Measurements from ENCODE around the gene CS. TPM values are rescaled to one million over a fixed set of nuclear protein-coding genes. Genes with fewer than 3 reads are reported as not detected.
"Not testable (repeated sequence)": the region's sequence is repeated elsewhere in the genome, so short reads cannot be mapped to it uniquely, and the experiment has no call there.

The CS gene
- total and polyA plus RNA-seq, 4 donors: 43.1 to 204 (median 94.3) TPM

DNA sequence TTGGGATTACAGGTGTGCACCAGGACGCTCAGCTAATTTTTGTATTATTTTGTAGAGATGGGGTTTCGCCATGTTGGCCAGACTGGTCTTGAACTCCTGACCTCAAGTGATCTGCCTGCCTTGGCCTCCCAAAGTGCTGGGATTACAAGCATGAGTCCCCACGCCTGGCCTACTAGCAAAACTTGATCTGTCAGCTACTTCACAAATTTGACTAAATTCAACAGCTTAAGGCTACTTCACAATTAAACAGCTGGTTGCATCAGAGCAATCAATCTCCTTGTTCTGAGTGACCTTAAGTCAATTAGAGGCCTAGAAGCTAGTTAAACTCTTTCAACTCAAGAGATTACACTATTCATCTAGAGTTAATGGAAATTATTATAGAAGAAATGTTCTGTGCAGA lies 21.2 kb downstream of the CS start:
- 87 to 92% methylated on average over 3 of the region's 3 CpGs for WGBS, 2 donors
- no peaks in the 10 kb centered on the region for H3K27me3 ChIP-seq (ENCODE audit: control insufficient read depth in 3 of 3, insufficient read depth in 3 of 3, low read length in 2 of 3)
- no peak overlapping the region for H3K4me3 ChIP-seq
- no peaks in the 10 kb centered on the region for H3K9me3 ChIP-seq (ENCODE audit: control insufficient read depth in 4 of 4, insufficient read depth in 3 of 4, low read length in 3 of 4)
- TF ChIP-seq, protein P1, sequence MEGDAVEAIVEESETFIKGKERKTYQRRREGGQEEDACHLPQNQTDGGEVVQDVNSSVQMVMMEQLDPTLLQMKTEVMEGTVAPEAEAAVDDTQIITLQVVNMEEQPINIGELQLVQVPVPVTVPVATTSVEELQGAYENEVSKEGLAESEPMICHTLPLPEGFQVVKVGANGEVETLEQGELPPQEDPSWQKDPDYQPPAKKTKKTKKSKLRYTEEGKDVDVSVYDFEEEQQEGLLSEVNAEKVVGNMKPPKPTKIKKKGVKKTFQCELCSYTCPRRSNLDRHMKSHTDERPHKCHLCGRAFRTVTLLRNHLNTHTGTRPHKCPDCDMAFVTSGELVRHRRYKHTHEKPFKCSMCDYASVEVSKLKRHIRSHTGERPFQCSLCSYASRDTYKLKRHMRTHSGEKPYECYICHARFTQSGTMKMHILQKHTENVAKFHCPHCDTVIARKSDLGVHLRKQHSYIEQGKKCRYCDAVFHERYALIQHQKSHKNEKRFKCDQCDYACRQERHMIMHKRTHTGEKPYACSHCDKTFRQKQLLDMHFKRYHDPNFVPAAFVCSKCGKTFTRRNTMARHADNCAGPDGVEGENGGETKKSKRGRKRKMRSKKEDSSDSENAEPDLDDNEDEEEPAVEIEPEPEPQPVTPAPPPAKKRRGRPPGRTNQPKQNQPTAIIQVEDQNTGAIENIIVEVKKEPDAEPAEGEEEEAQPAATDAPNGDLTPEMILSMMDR (IDR thresholded peaks at IDR 0.05; ENCODE audit: control extremely low read depth, extremely low read depth): no peak
- peaks cover 41 to 47% (median 45%) of the 10 kb centered on the region in 4 donors for H3K36me3 ChIP-seq (ENCODE audit: control insufficient read depth in 4 of 4, insufficient read depth in 4 of 4, low read length in 4 of 4)
- no peaks in the 10 kb centered on the region for H3K4me1 ChIP-seq (ENCODE audit: control insufficient read depth in 5 of 5, insufficient read depth in 5 of 5, low read length in 5 of 5)
- H3K9ac ChIP-seq (ENCODE audit: insufficient read depth in 1 of 2, low read length in 2 of 2): no peak overlapping the region
- ATAC-seq (ENCODE audit: insufficient read depth, low FRiP score) (no peak), DNase-seq (no peak)
- H3K27ac ChIP-seq (ENCODE audit: low read depth in 1 of 2, low read length in 1 of 2): no peak overlapping the region

DNA sequence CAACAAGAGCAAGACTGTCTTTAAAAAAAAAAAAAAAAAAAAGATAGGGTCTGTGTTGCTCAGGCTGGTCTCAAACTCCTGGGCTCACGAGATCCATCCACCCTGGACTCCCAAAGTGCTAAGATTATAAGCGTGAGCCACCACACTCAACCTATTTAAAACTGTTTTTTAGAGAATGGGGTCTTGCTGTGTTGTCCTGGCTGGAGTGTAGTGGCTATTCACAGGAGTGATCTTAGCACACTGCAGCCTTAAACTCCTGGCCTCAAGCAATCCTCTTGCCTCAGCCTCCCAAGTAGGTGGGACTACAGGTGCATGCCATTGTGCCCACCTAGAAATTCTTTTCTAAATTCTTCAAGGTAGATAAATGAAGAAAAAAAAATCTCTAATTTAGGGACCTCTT lies 25.8 kb downstream of the CS start:
- H3K4me1 ChIP-seq (ENCODE audit: control insufficient read depth in 5 of 5, insufficient read depth in 5 of 5, low read length in 5 of 5): peaks cover 0 to 3% (median 0%) of the 10 kb centered on the region in 5 donors
- H3K27ac ChIP-seq (ENCODE audit: low read depth in 1 of 2, low read length in 1 of 2): no peak overlapping the region
- WGBS, 2 donors: 95 to 97% methylated on average over 2 of the region's 2 CpGs
- no peak for ATAC-seq (ENCODE audit: insufficient read depth, low FRiP score)
- H3K9me3 ChIP-seq (ENCODE audit: control insufficient read depth in 4 of 4, insufficient read depth in 3 of 4, low read length in 3 of 4): no peaks in the 10 kb centered on the region
- no peak for DNase-seq
- no peak overlapping the region for H3K4me3 ChIP-seq
- no peak overlapping the region for H3K9ac ChIP-seq (ENCODE audit: insufficient read depth in 1 of 2, low read length in 2 of 2)
- no peaks in the 10 kb centered on the region for H3K27me3 ChIP-seq (ENCODE audit: control insufficient read depth in 3 of 3, insufficient read depth in 3 of 3, low read length in 2 of 3)
- TF ChIP-seq, protein P1 (IDR thresholded peaks at IDR 0.05; ENCODE audit: control extremely low read depth, extremely low read depth): no peak
- H3K36me3 ChIP-seq (ENCODE audit: control insufficient read depth in 4 of 4, insufficient read depth in 4 of 4, low read length in 4 of 4): peaks cover 23 to 39% (median 34%) of the 10 kb centered on the region in 4 donors

- 85 to 96% methylated on average over 2 of the region's 2 CpGs for WGBS, 2 donors
- not testable (repeated sequence) for H3K9ac ChIP-seq (ENCODE audit: insufficient read depth in 1 of 2, low read length in 2 of 2)
Observed at GRCh38 chr12:56272468-56272867, 27.7 kb downstream of the CS start.

GRCh38 chr12:56271031-56271430 lies 29.1 kb downstream of the CS start:
- DNase-seq (peak in 2 of 3 donors; percentile 28 to 33), ATAC-seq (ENCODE audit: insufficient read depth, low FRiP score) (no peak)
- Histone ChIP-seq H3K27me3 (ENCODE audit: control insufficient read depth in 3 of 3, insufficient read depth in 3 of 3, low read length in 2 of 3) (no peaks in the 10 kb centered on the region), H3K27ac (ENCODE audit: low read depth in 1 of 2, low read length in 1 of 2) (peak overlapping the region in 1 of 2 donors; percentile 95), H3K36me3 (ENCODE audit: control insufficient read depth in 4 of 4, insufficient read depth in 4 of 4, low read length in 4 of 4) (peaks cover 22 to 32% (median 28%) of the 10 kb centered on the region in 4 donors), H3K9me3 (ENCODE audit: control insufficient read depth in 4 of 4, insufficient read depth in 3 of 4, low read length in 3 of 4) (no peaks in the 10 kb centered on the region), H3K4me3 (no peak overlapping the region), H3K4me1 (ENCODE audit: control insufficient read depth in 5 of 5, insufficient read depth in 5 of 5, low read length in 5 of 5) (peaks cover 0 to 7% (median 4%) of the 10 kb centered on the region in 5 donors), H3K9ac (ENCODE audit: insufficient read depth in 1 of 2, low read length in 2 of 2) (no peak overlapping the region)
- TF ChIP-seq, protein P1 (IDR thresholded peaks at IDR 0.05; ENCODE audit: control extremely low read depth, extremely low read depth): no peak
- 27 to 32% methylated on average over 1 of the region's 1 CpG for WGBS, 2 donors

More at GRCh38 chr12:56272468-56272867, 27.7 kb downstream of the CS start:
- not testable (repeated sequence) for DNase-seq; ATAC-seq (ENCODE audit: insufficient read depth, low FRiP score); H3K27me3 ChIP-seq (ENCODE audit: control insufficient read depth in 3 of 3, insufficient read depth in 3 of 3, low read length in 2 of 3); H3K27ac ChIP-seq (ENCODE audit: low read depth in 1 of 2, low read length in 1 of 2); H3K4me1 ChIP-seq (ENCODE audit: control insufficient read depth in 5 of 5, insufficient read depth in 5 of 5, low read length in 5 of 5); H3K9me3 ChIP-seq (ENCODE audit: control insufficient read depth in 4 of 4, insufficient read depth in 3 of 4, low read length in 3 of 4); H3K4me3 ChIP-seq
- H3K36me3 ChIP-seq (ENCODE audit: control insufficient read depth in 4 of 4, insufficient read depth in 4 of 4, low read length in 4 of 4): peaks cover 23 to 34% (median 30%) of the 10 kb centered on the region in 4 donors

Measured in lung (tissue), 12 donors.